Hematopoietic multipotent progenitor cell treated with erythropoietin and hydrocortisone succinate and interleukin-3 and kit ligand, for 4 days (in vitro differentiated cells): Measurements from ENCODE around the gene GALNTL6.
A peak's percentile ranks its signal among the peaks of the same experiment; 100 is the strongest.
"Not testable (repeated sequence)": the region's sequence is repeated elsewhere in the genome, so short reads cannot be mapped to it uniquely, and the experiment has no call there.

Experiments used
- DNase-seq: peaks from one replicate; pipeline ENCODE4 v3.0.0-alpha.2; 2015

Gene GALNTL6

GRCh38 chr4:172895699-172896098, 1082.5 kb downstream of the GALNTL6 start:
- DNase-seq = no peak

DNA sequence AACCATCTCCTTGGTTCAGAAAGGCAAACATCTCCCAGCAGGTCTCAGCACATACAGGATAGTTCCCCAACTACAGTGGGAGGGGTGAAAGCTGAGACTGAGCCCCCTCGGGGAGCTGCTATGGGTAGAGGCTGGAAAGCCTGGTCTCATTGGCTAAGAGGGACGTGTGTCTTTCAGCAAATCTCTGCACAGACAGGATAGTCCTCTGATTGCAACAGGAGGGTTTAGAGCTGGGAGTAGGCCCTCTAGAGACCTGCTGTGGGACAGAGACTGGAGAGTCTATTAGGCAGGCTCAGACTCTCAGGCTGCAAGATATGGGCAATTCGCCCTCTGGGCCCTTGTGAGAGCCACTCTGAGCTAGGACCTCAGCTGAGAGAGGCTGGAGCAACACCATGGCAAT, 1083.8 kb downstream of the GALNTL6 start:
- DNase-seq = no peak

DNA sequence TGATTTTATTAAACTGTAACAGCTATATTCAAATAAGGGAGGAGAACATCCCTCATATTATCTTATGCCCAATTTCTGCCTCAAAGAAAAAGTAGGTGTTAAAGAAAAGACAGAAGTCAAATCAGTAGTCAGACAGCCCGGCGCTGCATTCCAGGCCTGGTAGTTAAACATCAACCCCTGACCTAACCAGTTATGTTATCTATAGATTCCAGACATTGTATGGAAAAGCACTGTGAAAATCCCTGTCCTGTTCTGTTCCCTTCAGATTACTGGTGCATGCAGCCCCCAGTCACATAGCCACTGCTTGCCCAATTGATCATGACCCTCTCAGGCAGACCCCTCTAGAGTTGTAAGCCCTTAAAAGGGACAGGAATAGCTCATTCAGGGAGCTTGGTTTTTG, 1085.5 kb downstream of the GALNTL6 start:
- no peak for DNase-seq

DNA sequence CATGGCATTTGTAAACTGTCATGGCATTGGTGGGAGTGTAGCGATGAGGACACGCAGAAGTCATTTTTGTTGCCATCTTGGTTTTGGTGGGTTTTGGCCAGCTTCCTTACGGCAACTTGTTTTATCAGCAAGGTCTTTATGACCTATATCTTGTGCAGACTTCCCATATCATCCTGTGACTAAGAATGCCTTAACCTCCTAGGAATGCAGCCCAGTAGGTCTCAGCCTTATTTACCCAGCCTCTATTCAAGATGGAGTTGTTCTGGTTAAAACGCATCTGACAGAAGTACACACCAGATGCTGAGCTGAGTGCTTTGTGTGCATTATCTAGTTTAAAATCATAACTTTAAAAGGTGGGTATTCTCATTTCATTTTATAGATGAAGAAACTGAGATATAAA, 1086.7 kb downstream of the GALNTL6 start:
- no peak for DNase-seq

- DNase-seq = no peak
Observed at GRCh38 chr4:172900900-172901299, 1087.7 kb downstream of the GALNTL6 start.

DNA sequence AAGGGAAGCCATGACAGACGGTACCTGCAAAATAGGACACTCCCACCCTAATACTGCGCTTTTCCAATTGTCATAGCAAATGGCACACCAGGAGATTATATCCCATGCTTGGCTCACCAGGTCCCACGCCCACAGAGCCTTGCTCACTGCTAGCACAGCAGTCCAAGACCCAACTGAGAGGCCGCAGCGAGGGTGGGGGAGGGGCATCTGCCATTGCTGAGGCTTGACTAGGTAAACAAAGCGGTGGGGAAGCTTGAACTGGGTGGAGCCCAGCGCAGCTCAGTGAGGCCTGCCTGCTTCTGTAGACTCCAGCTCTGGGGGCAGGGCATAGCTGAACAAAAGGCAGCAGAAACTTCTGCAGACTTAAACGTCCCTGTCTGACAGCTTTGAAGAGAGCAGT, 1099.3 kb downstream of the GALNTL6 start:
- not testable (repeated sequence) for DNase-seq

GRCh38 chr4:172917403-172917802, 1104.2 kb downstream of the GALNTL6 start:
- not testable (repeated sequence) for DNase-seq

DNA sequence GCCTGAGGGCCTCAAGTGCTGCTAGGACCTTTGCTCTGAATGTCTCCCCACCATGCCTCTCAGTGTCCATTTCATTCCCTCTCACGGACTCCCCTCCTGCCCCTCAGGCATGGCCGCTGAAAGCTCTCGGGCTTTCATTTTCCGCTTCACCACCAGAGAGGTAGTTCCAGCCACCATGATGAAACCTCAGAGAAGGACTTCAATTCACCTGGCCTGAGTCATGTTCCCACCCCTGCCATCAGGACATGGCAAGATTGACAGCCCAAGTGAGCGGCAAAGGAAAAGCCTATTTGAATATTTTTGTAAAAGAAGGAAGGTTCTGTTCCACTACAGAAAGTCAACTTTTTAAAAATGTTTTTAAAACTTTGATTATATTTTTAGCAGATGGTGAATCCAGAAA, 1106.1 kb downstream of the GALNTL6 start:
- DNase-seq = no peak

- DNase-seq = no peak
Observed at GRCh38 chr4:172927096-172927814, 1114.1 kb downstream of the GALNTL6 start.

DNA sequence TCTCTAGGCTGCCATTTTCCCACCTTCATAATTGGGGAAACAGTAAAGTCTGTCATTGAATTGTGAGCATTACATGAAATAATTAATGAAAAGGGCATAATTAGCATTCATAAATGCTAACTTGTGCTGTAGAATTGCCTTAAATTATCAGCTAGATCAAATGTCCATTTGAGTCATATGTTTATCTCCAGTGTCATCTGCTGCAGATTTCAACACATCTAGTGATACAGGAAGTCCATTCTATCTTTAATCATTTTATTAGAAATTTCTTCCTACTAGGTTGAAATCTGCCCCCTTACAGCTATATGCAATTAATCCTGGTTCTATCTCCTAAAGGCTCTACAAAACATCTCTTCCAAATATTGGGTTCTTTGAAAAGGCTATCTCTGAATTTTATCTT, 1115.1 kb downstream of the GALNTL6 start:
- peak; percentile 31 for DNase-seq

- DNase-seq = no peak
Observed at GRCh38 chr4:172938072-172938829, 1125.0 kb downstream of the GALNTL6 start.

DNA sequence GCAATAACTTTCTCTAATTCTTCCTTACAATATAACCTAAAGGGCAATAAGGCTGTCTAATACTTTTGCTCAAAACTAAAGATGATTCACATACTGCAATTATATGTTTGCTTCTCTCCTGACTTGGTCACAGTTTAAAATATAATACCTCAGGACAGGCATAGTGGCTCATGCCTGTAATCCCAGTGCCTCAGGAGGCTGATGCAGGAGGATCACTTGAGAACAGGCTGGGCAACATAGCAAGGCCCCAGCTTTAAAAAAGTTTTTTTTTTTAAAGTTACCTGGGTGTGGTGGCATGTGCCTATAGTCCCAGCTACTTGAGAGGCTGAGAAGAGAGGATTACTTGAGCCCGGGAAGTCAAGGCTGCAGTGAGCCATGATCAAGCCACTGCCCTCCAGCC, 1125.7 kb downstream of the GALNTL6 start:
- DNase-seq = no peak

- DNase-seq = no peak
Observed at GRCh38 chr4:172942840-172943239, 1129.6 kb downstream of the GALNTL6 start.

GRCh38 chr4:172945611-172946010, 1132.4 kb downstream of the GALNTL6 start:
- no peak for DNase-seq

DNA sequence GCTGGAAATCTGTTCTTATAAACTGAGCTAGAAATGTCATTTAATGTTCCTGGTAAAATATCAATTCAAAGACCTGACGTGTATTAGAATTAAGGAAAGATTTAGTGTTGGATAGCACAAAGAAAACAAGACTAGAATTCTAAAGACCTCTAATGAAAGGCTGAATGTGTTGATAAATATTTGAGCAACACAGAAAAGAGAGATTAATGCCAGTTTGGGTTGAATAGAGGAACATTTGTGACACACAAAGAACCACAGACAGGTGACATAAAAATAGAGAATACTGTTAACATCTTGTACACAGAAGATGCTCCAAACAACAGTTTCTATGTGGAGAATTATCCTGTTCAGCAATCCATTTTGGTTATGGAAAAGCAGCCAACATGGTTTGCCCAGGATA, 1133.3 kb downstream of the GALNTL6 start:
- DNase-seq = no peak

DNA sequence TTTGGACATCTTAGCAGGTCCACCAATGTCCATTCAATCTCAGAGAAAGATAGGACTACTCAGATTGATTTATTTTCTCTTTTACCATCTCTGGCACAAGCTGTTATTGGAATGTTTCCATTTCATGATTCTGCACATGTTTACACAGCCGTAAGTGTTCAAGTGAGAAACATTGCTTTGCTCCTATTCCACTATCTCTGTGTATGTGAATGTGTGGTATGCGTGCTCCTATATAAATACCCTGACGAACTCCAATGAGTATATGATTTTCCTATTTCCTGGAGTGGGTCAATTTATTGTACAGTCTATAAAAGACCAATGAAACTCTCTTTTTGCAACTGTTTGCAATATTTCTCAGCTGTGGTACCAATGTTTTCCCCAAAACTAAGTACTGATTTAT, 1134.4 kb downstream of the GALNTL6 start:
- DNase-seq = no peak

DNA sequence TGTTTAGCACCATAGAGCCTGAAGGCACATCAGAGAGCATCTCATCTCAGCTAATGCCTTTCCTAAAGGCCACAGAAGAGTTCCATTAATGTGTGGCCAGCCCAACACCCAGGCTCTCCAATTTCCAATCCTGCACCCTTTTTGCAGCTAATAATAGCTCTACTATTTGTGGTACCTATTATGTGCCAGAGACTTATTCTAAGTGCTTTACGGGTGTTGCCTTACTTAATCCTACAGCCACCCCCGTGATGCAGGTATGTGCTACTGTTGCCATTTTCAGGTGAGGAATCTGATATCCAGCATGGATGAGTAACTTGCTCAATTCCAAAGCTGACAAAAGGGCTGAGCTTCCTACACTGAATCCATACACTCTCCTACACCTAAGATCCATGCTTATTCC, 1137.8 kb downstream of the GALNTL6 start:
- DNase-seq = no peak

DNA sequence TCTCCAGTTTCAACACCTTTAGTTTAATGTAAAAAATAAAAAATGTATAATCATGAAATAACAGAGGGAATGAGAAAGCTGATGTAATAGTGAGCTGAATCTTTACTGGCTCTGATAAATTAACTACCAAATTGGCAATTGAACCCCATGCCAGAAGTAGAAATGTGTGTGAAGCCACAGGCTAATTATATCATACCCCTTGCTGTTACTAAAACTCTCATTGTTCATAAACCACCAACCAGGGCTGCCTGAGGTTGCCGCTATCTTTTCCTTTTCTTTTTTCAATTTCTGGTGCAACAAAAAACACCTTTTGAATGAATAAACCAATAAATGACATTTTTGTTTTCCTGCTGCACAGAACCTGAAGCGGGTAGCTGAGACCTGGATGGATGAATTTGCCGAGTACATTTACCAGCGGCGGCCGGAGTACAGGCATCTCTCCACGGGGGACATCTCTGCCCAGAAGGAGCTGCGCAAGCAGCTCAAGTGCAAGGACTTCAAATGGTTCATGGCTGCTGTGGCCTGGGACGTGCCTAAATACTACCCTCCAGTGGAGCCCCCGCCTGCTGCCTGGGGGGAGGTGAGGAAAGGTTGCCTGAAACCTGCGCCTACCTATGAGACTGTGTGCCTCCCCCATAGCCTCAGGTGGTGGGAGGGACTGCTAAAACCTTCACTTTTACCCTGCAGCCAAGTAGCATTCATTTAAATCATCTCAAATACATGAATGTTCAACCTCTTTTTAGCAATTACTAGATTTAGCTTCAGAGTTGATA, 1138.7 kb downstream of the GALNTL6 start:
- no peak for DNase-seq

DNA sequence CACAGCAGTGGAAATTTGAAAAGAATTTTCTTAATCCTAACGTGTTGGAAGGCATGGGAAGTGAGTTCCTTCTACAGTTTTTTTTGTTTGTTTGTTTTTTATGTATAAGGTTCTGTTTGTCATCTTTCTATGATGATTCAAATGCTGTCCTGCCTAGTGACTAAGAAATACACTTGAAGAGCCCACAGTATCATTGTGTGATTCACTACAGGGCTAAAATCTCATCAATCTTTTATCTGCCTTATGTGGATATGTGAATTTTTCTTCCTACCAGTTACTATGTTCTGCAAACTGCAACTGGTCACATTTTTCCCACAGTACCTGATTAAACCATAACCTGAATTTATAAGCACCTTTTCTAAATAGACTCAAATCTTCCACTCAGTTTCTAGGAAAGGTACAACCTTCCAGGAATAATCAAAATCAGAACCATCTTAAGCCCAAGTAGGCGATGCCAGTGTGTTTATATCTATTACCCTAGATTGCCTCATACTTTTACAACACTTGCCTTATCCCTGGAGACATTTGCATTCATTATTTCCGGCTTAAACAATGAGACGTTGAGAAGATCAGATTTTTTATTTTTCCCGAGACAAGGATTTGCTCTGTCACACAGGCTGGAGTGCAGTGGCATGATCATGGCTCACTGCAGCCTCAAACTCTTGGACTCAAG, 1140.8 kb downstream of the GALNTL6 start:
- no peak for DNase-seq

DNA sequence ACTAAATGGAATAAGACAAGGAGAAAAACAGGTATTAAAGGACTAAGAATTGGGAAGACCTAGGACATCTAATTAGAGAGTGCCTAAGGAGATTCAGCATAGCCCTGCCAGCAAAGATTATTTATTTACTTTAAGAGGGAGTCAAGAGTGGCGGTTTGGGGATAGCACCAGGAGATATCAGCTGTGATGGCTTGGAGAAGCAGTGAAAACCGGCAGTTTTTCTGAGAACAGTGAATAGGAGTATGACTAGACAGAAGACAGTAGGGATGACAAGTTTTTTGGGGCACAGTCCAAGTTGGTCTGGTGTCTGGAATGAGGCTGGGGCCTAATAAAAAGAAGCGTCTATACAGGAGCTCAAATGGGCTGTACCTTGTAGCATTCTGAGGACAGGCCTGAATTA, 1143.1 kb downstream of the GALNTL6 start:
- not testable (repeated sequence) for DNase-seq

GRCh38 chr4:172957216-172957615, 1144.0 kb downstream of the GALNTL6 start:
- DNase-seq = no peak

DNA sequence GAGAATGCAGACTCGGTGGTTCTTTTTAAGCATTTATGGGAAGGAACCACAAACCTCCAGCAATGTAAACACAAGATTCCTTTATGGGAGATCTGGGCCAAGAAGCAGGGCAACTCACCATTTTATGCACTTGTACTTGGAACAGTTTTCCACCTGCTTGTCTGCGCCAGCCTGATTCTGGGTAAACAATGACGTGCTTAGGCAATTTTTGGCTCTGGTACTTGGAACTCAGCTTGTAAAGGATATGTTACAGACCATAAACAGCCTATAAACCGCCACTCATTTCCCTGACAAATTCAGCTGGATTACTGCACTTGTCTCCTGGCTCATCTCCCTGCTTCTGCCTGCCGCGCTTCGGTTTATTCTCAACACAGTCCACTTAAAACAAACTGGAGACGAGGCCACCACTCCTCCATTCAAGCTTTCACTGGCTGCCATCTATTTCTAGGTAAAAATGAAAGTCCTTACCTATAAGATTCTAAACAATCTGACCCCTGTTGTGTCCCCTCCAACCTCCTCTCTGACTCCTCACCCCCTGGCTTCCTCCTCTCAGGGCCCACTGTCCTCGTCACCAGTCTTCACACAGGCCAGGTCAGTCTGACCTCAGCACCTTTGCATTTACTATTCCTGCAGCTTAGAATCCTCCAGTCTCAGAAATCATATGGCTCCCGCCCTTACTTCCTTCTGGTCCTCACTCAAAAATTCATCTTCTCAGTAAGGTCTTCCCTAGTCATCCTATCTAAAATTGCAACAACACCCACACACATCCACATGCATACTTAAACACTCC, 1149.6 kb downstream of the GALNTL6 start:
- no peak for DNase-seq
